H1 (cell line): ENCODE measurements around the gene RSPO3. TPM values are rescaled to one million over a fixed set of nuclear protein-coding genes. Genes with fewer than 3 reads are reported as not detected.

ENCODE experiments used
- BRCA1 ChIP-seq: IDR thresholded peaks from 2 replicates; pipeline ENCODE4 v1.6.1; 2012; ENCODE audit warnings: low read depth, low read length, improper control_type of control experiment
- E2F6 ChIP-seq: IDR thresholded peaks from 2 replicates; pipeline ENCODE4 v1.6.1; 2012; ENCODE audit warnings: inconsistent platforms
- SIN3A ChIP-seq, 2 experiments: IDR thresholded peaks in 1 of 2; conservative IDR thresholded peaks in 1 of 2; 2 replicates each; pipeline ENCODE4 v1.6.1; 2011 to 2012; ENCODE audit warnings: low read length in 2 of 2, improper control_type of control experiment in 1 of 2, low read depth in 1 of 2, mild to moderate bottlenecking in 1 of 2
- polyA plus RNA-seq, 7 experiments: library from polyadenylated mRNA; depleted of rRNA in 3 of 7; stranded (reverse) in 5 of 7; unstranded in 2 of 7; fragments of >200 nt in 5 of 7; fragments of 200-250 nt in 2 of 7; gene quantifications; 1 replicate in 5 of 7; 2 replicates in 1 of 7; 4 replicates in 1 of 7; pipeline versions ENCODE4 v1.2.1 to v1.2.3, GENCODE V29; 2011 to 2013; ENCODE audit warnings: missing spikeins in 2 of 7, mixed read lengths in 2 of 7
- total RNA-seq: library from RNA; stranded (reverse); fragmentation: NEBNext Ultra II Directional; extraction: Animal tissue kit (Norgen Biotek cat#: 25700); gene quantifications from 2 replicates; pipeline ENCODE4 v1.2.1, GENCODE V29; 2021

Gene RSPO3
- total and polyA plus RNA-seq, 2 of the 8 experiments (the other 6 are each of a cell fraction or from before 2014, with no cell fraction given): not detected

- no peak for TF ChIP-seq E2F6
- no peak for TF ChIP-seq SIN3A (conservative IDR thresholded peaks at IDR 0.05 in 1 of 2, IDR thresholded peaks at IDR 0.05 in 1 of 2; ENCODE audit: low read depth in 1 of 2, low read length in 2 of 2)
- TF ChIP-seq BRCA1: no peak
These were observed 9.6 kb downstream of the RSPO3 start (continued) for GRCh38 chr6:127128066-127128465.
